H54 (cell line): ENCODE results near the gene OCSTAMP.

Experiments used
- DNase-seq: peaks from one replicate; pipeline ENCODE4 v3.0.0; 2011; ENCODE audit warnings: low spot score, mixed read lengths; ENCODE audit not compliant: insufficient read length
- FAIRE-seq: peaks from 3 replicates; lab custom pipeline; 2011; peaks lifted over from hg19 to GRCh38; lab: Jason Lieb, UNC
- POLR2A ChIP-seq: IDR thresholded peaks from 2 replicates; pipeline ENCODE4 v1.6.1; 2011; ENCODE audit warnings: low read depth, mild to moderate bottlenecking, low read length

OCSTAMP gene

GRCh38 chr20:46550461-46550860 lies at the start of gene OCSTAMP:
OCSTAMP (minus strand) TSS chr20:46550654; CDS start chr20:46550560, 94 bp downstream.
- DNase-seq (no peak), FAIRE-seq (no peak)
- TF ChIP-seq POLR2A = no peak

GRCh38 chr20:46599227-46599987 lies 49.0 kb upstream of the OCSTAMP start:
- DNase-seq (no peak), FAIRE-seq (no peak)
- no peak for TF ChIP-seq POLR2A

GRCh38 chr20:46595933-46596332 lies 45.5 kb upstream of the OCSTAMP start:
- FAIRE-seq (no peak), DNase-seq (no peak)
- TF ChIP-seq POLR2A = no peak

- DNase-seq = no peak
- TF ChIP-seq POLR2A = no peak
- FAIRE-seq = no peak
Measured at GRCh38 chr20:46594725-46595124, 44.3 kb upstream of the OCSTAMP start.

GRCh38 chr20:46592580-46593362 lies 42.3 kb upstream of the OCSTAMP start:
- DNase-seq = no peak
- FAIRE-seq = no peak
- no peak for TF ChIP-seq POLR2A

- no peak for FAIRE-seq
- no peak for DNase-seq
- no peak for TF ChIP-seq POLR2A
Measured at GRCh38 chr20:46590443-46590842, 40.0 kb upstream of the OCSTAMP start.

- no peak for FAIRE-seq
- TF ChIP-seq POLR2A = no peak
- no peak for DNase-seq
Measured at GRCh38 chr20:46588532-46589511, 38.4 kb upstream of the OCSTAMP start.

GRCh38 chr20:46587986-46588385 lies 37.5 kb upstream of the OCSTAMP start:
- TF ChIP-seq POLR2A = no peak
- FAIRE-seq = no peak
- no peak for DNase-seq

GRCh38 chr20:46586724-46587123 lies 36.3 kb upstream of the OCSTAMP start:
- TF ChIP-seq POLR2A = no peak
- FAIRE-seq = no peak

GRCh38 chr20:46584508-46584907 lies 34.1 kb upstream of the OCSTAMP start:
- FAIRE-seq (no peak), DNase-seq (no peak)
- no peak for TF ChIP-seq POLR2A

More at GRCh38 chr20:46586724-46587123, 36.3 kb upstream of the OCSTAMP start:
- no peak for DNase-seq

- DNase-seq = no peak
- no peak for FAIRE-seq
- no peak for TF ChIP-seq POLR2A
Measured at GRCh38 chr20:46583411-46584214, 33.2 kb upstream of the OCSTAMP start.

GRCh38 chr20:46582648-46583047 lies 32.2 kb upstream of the OCSTAMP start:
- DNase-seq (no peak), FAIRE-seq (no peak)
- no peak for TF ChIP-seq POLR2A

GRCh38 chr20:46581391-46581790 lies 30.9 kb upstream of the OCSTAMP start:
- no peak for FAIRE-seq

More at GRCh38 chr20:46581391-46581790, 30.9 kb upstream of the OCSTAMP start:
- TF ChIP-seq POLR2A = no peak
- DNase-seq = no peak
